Measurements from ENCODE around the gene CAMKK1. TPM values are rescaled to one million over a fixed set of nuclear protein-coding genes. Genes with fewer than 3 reads are reported as not detected.
"Not testable (repeated sequence)": the region's sequence is repeated elsewhere in the genome, so short reads cannot be mapped to it uniquely, and the experiment has no call there.

Gene CAMKK1
- total RNA-seq, 2 donors from 2014 or later, result 7.1 to 11.8 TPM

DNA sequence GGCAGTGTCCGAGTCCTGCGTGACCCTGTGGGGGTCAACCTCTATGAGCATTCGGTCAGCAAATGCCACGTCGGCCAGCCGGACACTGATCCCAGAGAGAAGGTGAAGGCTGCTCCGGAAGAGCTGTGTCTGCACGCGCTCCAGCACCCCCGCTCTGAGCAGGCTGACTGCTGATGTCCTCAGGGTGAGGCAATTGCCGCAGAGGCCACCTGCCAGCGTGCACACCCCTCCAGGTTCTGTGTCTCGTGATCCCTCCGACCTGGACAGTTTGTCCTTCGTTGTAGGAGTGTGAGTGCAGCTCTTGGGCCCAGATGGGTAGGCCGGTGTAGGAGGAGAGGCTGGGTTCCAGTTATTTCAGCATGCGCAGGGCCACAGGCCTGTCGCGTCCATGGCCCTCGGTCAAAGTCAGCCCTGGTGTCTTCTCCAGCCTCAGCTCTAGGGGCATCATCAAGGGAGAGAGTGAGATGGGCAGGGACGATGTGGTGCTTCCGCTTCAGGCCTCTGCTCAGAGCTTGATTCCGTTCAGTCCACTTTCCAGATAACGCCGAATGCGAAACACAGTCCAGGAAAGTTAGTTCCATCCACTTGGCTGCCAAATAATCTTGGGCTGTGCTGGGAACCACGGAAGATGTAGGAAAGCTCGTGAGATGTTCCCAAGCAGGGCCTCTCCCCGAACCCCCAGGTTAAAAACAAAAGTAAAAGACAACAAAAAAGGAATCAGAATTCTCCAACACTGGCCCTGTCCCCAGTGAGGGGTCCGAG is 31.7 kb downstream of the CAMKK1 start:
- DNase-seq (ENCODE audit: low spot score), result no peak
- intact Hi-C loops (cut with DNase I), result loop anchor here (5.0 to 10.0 kb wide), 2 partner anchors 141 to 144 kb away; no protein-coding TSS in a partner anchor

DNA sequence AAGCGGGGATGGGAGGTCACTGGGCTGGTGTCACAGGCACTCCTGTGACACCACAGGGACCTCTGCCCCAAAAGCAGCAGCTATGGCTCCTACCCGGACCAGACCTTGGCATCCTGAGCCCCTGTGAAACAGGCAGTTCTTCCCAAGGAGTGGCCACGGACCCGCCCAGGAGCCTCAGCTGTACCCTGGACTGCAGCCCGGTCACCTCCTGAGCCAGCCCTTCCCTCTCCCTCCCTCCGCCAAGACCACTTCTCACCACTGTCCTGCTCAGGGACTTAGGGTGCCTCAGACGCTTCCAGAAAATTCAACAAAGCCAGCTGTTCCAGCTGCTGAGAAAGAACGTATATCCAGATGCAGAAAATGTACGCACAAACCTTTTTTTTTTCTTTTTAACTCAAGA is 32.9 kb downstream of the CAMKK1 start:
- DNase-seq (ENCODE audit: low spot score), result no peak
- intact Hi-C loops (cut with DNase I), result loop anchor here (5.0 to 10.0 kb wide), 2 partner anchors 142 to 145 kb away; no protein-coding TSS in a partner anchor

DNA sequence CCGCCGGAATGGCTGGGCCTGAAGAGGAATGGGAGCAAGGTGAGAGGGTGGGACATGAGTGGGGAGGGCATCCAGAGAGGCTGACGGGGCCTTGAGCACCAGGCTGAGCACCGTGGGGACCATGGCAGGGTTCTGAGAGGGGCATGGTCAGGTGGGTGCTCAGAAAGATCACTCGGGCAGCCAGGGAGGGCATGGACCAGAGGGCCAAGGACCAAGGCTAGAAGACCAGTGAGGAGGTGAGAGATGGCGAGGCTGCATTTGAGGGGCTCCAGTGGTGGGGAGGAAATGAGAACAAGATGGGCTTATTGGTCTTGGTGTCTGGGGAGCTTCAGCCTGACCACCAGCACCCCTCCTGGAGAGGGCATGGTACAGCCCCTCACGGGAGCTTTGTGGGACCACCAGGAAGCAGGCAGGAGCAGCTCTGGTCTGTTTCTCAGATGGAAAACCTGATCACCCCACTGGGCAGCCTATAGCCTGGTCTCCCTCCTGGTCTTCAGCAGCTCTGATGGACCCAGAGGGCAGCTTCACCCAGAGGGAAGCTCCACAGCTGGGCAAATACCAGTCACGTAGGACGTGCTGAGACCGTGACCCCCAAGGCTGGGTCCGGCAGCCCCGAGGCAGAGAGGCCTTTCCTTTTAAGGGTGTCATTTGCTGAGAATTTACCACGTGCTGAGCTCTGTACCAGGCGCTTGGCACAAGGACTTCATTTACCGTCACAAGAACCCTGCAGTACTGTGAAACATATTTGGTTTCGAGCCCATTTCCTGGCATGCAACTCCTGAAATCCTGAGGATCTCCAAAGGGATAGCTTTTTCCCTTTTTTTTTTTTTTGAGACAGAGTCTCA is 35.4 kb downstream of the CAMKK1 start:
- intact Hi-C loops (cut with DNase I), result no loop called here

GRCh38 chr17:3854204-3854603 is 38.6 kb downstream of the CAMKK1 start:
- intact Hi-C loops (cut with DNase I), result not testable (repeated sequence)
- peak; percentile 7 for DNase-seq (ENCODE audit: low spot score)

More for the DNA sequence above, 35.4 kb downstream of the CAMKK1 start:
- DNase-seq (ENCODE audit: low spot score), result peak; percentile 77

GRCh38 chr17:3852561-3852960 is 40.3 kb downstream of the CAMKK1 start:
- intact Hi-C loops (cut with DNase I), result loop anchor here in 1 of 2 donors (2.0 kb wide), 1 partner anchor 62 kb away; no protein-coding TSS in a partner anchor
- DNase-seq (ENCODE audit: low spot score), result peak; percentile 54

DNA sequence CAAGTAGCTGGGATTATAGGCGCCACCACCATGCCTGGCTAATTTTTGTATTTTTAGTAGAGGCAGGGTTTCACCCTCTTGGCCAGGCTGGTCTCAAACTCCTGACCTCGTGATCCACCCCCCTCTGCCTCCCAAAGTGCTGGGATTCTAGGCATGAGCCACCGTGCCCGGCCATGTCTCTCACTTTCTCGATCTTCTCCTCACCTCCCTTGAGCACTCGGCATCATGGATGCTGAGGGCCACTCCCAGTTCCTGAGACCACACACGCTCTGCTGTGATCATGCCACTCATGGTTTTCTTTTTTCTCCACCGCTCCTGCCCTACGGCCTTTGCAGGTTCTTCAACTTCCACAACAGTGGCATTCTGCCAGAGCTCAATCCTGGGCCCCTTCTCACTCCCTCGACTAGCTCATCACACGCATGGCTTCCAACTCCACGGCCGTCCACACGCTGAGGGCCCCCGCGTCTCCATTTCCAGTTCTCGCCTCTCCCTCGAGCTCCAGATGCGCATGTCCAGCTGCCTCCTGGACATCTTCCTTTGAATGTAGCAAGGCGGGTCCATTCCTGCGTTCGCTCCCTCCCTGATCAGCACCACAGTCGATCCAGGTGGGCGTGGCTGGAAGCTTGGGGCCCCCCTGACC is 41.3 kb downstream of the CAMKK1 start:
- intact Hi-C loops (cut with DNase I), result loop anchor here in 1 of 2 donors (2.0 kb wide), 1 partner anchor 63 kb away; no protein-coding TSS in a partner anchor
- peak; percentile 70 for DNase-seq (ENCODE audit: low spot score)

DNA sequence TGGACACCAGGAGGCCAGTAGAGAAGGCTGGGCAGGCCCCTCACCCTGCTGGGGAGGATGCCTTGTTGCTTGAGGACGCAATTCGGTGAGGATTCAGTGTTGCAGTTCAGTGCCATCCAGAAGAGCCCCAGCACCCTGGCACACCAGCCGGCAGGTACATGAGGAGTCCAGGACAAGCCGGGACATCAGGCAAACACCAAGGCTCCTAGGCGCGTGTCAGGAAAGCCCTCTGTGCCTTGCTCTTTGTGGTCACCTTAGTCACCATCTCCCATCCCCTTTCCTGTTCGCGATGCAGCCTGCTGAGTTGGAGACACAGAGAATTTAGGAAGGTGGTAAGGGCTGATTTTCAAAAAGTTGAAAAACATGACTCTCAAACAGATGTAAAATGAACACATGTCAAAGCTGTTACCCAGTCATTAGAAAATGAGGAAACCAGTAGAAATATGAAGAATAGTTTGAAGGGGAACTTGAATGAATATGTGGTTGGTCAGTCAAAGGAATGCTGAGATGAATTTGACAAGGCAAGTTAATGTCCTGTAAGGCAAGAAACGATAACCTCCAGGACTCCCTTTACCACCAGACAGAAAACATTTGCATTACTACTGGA is 44.5 kb downstream of the CAMKK1 start:
- DNase-seq (ENCODE audit: low spot score), result peak; percentile 64
- intact Hi-C loops (cut with DNase I), result loop anchor here in 1 of 2 donors (10.0 kb wide), 1 partner anchor 114 kb away; no protein-coding TSS in a partner anchor

- peak; percentile 50 for DNase-seq (ENCODE audit: low spot score)
- intact Hi-C loops (cut with DNase I), result loop anchor here in 1 of 2 donors (10.0 kb wide), 1 partner anchor 112 kb away; no protein-coding TSS in a partner anchor
Measured at GRCh38 chr17:3847165-3847670, 45.6 kb downstream of the CAMKK1 start.

DNA sequence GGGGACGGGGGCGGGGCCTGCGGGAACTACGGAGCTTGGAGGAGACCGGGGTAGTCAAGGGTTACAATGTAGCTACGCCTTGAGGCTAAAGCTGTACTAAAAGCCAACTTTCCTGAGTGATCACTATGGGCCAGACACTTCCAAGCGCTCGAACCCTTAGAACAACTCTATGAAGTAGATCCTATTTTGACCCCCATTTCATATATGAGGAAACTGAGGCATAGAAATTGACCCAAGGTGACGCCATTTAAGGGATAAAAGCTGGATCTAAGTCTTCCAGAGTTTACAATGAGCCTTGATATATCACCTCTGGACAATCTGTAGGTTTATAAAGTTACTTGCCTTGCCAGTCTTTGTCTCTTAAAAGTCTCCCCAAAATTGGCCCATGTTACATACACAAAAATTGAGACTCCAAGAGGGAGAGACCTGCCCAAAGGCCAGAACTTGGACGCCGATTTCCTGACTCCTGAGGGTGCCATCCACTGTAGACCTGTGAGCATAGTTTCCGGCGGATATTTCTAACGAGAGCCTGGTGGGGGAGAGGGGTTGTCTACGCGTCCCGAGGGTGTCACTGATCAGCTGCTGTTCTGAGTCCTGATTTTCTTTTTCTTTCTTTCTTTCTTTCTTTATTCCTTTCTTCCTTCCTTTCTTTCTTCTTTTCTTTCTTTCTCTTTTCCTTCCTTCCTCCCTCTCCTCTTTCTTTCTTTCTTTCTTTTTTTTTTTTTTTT is 46.3 kb downstream of the CAMKK1 start:
- intact Hi-C loops (cut with DNase I), result loop anchor here in 1 of 2 donors (10.0 kb wide), 1 partner anchor 112 kb away; no protein-coding TSS in a partner anchor

DNA sequence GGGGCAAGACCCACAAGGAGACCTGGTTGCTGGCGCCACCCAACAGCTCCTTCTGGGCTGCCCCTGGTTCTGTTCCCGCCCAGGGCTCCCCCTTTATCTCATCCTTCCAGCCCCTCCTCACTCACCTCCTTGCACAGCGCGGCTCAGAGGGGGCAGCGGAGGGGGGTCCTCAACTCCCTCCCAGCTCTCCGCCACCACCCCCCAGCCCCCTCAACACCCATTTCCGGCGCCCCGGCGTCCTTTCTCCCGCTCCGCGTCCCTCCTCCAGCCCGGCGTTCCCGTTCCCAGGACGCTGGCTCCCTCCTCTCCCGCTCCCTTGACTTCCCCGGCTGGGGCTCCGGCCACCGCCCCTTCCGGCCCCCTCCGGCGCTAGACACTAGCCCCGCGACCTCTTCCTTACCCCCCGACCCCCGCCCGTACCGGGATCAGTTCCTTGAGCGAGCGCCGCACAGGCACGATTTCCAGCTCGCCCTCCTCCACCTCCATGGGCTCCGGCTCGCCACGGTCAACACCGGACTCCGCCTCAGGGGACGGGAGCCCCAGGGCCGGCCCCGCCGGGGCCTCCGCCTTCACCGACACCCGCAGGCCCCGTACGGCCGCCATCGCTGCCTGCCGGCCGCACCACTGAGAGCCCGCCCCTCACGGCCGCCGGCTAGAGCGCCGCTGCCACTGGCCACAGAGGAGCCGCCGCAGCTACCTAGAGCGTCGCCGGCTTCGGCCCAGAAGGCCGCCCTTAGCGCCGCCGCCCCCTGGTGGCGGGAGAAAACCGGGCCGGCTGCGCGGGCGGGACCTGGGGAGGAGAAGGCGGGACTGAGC is 47.0 kb downstream of the CAMKK1 start, which contains the start of gene NCBP3:
Gene NCBP3, minus strand, starts transcription at position 626 of the 816 bp plus-strand sequence. Its CDS starts 23 bp downstream, at position 603.
- intact Hi-C loops (cut with DNase I), result loop anchor here in 1 of 2 donors (10.0 kb wide), 1 partner anchor 111 kb away; no protein-coding TSS in a partner anchor

More for the DNA sequence above, 46.3 kb downstream of the CAMKK1 start:
- peak; percentile 20 for DNase-seq (ENCODE audit: low spot score)

GRCh38 chr17:3845291-3845620 is 47.6 kb downstream of the CAMKK1 start:
- intact Hi-C loops (cut with DNase I), result loop anchor here in 1 of 2 donors (10.0 kb wide), 1 partner anchor 110 kb away; no protein-coding TSS in a partner anchor
- DNase-seq (ENCODE audit: low spot score), result peak; percentile 64

More for the DNA sequence above, 47.0 kb downstream of the CAMKK1 start, which contains the start of gene NCBP3:
- peak; percentile 97 for DNase-seq (ENCODE audit: low spot score)

- intact Hi-C loops (cut with DNase I), result loop anchor here in 1 of 2 donors (10.0 kb wide), 1 partner anchor 110 kb away; no protein-coding TSS in a partner anchor
Measured at GRCh38 chr17:3844556-3844955, 48.3 kb downstream of the CAMKK1 start.

GRCh38 chr17:3843935-3844516 is 48.8 kb downstream of the CAMKK1 start:
- intact Hi-C loops (cut with DNase I), result loop anchor here in 1 of 2 donors (10.0 kb wide), 1 partner anchor 109 kb away; no protein-coding TSS in a partner anchor
- DNase-seq (ENCODE audit: low spot score), result peak; percentile 50

More at GRCh38 chr17:3844556-3844955, 48.3 kb downstream of the CAMKK1 start:
- DNase-seq (ENCODE audit: low spot score), result peak; percentile 58

DNA sequence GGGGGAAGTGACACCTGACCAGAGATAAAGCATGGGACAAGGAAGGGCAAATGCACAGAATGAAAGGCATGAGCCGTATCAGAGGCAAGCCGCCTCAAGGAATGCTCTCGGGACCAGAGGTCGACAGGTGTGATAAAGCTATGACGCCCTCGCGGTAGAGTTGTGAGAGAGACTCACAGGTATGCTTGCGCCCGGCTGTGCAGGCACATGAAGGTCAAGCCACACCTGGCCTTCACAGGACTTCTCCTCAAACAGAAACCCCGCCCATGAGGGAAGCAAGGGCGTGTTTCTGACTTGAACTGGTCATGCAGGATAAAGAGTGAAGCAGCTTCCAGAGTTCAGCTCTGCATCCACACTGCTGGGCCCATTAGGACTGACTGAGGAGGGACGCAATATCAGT is 54.6 kb downstream of the CAMKK1 start:
- intact Hi-C loops (cut with DNase I), result no loop called here
- peak; percentile 67 for DNase-seq (ENCODE audit: low spot score)

- intact Hi-C loops (cut with DNase I), result no loop called here
- DNase-seq (ENCODE audit: low spot score), result peak; percentile 40
Measured at GRCh38 chr17:3836551-3836950, 56.3 kb downstream of the CAMKK1 start.

Data from posterior vena cava (tissue), 2 donors.